ENCODE data around the gene HS2ST1.

DNA sequence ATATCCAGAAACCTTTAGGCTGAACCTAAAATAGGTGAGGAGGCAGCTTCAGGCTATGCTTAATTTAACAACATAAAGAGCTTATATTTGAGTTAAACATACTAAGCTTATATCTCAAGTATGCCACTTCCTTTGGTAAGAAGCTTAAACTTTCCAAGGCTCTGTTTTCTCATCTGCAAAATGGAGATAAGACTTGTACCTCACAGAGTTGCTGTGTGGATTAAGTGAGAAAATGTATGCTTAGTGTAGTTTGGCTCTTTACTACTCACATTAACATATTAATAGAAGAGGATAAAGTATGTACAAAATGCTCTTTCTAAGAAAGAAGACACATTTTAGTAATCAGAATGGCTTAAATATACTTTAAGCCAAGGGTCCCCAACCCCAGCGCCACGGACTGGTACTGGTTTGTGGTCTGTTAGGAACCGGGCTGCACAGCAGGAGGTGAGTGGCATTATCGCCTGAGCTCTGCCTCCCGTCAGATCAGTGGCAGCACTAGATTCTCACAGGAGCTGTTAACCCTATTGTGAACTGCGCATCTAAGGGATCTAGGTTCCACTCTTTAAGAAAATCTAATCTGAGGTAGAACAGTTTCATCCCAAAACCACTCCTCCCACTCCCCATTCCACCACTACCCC is 77.2 kb downstream of the HS2ST1 start:
- TF ChIP-seq, protein P1, sequence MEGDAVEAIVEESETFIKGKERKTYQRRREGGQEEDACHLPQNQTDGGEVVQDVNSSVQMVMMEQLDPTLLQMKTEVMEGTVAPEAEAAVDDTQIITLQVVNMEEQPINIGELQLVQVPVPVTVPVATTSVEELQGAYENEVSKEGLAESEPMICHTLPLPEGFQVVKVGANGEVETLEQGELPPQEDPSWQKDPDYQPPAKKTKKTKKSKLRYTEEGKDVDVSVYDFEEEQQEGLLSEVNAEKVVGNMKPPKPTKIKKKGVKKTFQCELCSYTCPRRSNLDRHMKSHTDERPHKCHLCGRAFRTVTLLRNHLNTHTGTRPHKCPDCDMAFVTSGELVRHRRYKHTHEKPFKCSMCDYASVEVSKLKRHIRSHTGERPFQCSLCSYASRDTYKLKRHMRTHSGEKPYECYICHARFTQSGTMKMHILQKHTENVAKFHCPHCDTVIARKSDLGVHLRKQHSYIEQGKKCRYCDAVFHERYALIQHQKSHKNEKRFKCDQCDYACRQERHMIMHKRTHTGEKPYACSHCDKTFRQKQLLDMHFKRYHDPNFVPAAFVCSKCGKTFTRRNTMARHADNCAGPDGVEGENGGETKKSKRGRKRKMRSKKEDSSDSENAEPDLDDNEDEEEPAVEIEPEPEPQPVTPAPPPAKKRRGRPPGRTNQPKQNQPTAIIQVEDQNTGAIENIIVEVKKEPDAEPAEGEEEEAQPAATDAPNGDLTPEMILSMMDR (IDR thresholded peaks at IDR 0.05) = no peak
- TF ChIP-seq POLR2AphosphoS5 (IDR thresholded peaks at IDR 0.05; ENCODE audit: insufficient read depth in 1 of 2, low read depth in 1 of 2) = no peak
- TF ChIP-seq POLR2A (IDR thresholded peaks at IDR 0.05) = no peak

Data from vagina (tissue), 2 donors.